DOHH2 (cell line): Measurements from ENCODE around the gene DDN.

ENCODE experiments used
- EZH2phosphoT487 ChIP-seq: fragments of 200-600 bp; sonication (generic); IDR thresholded peaks from 2 replicates; pipeline ENCODE4 v1.6.1; 2017; ENCODE audit warnings: borderline replicate concordance, mild to moderate bottlenecking, antibody characterized with exemption, low read length, moderate library complexity, mixed read lengths
- TF ChIP-seq, protein P1 (sequence below): fragments of 200-600 bp; sonication (generic); IDR thresholded peaks from one replicate; pipeline ENCODE4 v1.5.1; 2014; ENCODE audit warnings: antibody characterized with exemption, mild to moderate bottlenecking, low read depth, low read length; ENCODE audit not compliant: poor library complexity, severe bottlenecking

DNA sequence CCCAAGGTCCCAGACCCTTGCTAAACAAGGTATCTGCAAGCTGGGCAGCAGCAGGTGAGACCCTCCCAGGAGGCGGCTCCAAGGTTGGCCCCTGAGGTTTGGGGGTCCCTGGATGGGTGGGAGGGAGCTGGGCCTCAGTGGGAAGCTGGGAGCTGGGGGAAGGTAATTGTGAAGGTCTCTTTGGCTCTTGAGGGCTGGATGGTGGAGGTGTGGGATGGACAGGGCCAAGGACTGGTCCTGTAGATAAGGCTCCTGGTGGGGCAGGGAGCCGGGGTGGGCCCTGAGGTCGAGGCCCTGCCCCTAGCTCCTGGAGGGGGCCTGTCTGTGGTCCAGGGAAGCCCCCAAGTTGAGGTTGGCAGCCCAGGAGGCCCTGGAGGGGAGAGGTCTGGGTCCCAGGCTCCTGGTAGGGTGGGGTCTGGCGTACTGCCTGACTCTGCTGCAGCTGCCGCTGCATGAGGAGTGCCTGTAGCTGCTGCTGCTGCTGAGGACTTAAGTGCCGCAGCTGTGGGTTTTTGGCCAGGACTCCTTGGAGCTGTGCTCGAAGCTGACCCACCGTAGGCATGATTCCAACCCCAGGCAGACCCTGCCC is 32.5 kb upstream of the DDN start:
- TF ChIP-seq, protein P1, sequence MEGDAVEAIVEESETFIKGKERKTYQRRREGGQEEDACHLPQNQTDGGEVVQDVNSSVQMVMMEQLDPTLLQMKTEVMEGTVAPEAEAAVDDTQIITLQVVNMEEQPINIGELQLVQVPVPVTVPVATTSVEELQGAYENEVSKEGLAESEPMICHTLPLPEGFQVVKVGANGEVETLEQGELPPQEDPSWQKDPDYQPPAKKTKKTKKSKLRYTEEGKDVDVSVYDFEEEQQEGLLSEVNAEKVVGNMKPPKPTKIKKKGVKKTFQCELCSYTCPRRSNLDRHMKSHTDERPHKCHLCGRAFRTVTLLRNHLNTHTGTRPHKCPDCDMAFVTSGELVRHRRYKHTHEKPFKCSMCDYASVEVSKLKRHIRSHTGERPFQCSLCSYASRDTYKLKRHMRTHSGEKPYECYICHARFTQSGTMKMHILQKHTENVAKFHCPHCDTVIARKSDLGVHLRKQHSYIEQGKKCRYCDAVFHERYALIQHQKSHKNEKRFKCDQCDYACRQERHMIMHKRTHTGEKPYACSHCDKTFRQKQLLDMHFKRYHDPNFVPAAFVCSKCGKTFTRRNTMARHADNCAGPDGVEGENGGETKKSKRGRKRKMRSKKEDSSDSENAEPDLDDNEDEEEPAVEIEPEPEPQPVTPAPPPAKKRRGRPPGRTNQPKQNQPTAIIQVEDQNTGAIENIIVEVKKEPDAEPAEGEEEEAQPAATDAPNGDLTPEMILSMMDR: no peak
- no peak for TF ChIP-seq EZH2phosphoT487
